Activated CD8-positive, alpha-beta T cell treated with anti-CD3 and anti-CD28 coated beads for 36 hours (primary cell): ENCODE data around the gene PPP1R9B. TPM values are rescaled to one million over a fixed set of nuclear protein-coding genes. Genes with fewer than 3 reads are reported as not detected.

Experiments
- ATAC-seq: fragments of 200-7000 bp; cut with Tn5 transposase; one replicate; pipeline ENCODE4 v1.10.0; 2021; ENCODE audit warnings: mild to moderate bottlenecking, moderate library complexity
- CTCF ChIA-PET: fragments of 350-600 bp; sonication (Branson Sonifier 250); formaldehyde crosslinking; loops from one replicate; lab custom pipeline; 2021; ENCODE audit warnings: antibody characterized with exemption; lab: Charles Lee
- POLR2A ChIA-PET: fragments of 350-600 bp; sonication (Branson Sonifier 250); formaldehyde crosslinking; loops from one replicate; lab custom pipeline; 2021; ENCODE audit warnings: antibody characterized with exemption; lab: Charles Lee
- DNase-seq: peaks from one replicate; pipeline ENCODE4 v3.0.0-alpha.2; 2020
- H3K27ac Mint-ChIP-seq: one replicate; pipeline ENCODE4 v1.8.0; 2021; ENCODE audit warnings: mild to moderate bottlenecking, mixed read lengths
- H3K27me3 Mint-ChIP-seq: one replicate; pipeline ENCODE4 v1.8.0; 2021; ENCODE audit warnings: mixed read lengths
- H3K36me3 Mint-ChIP-seq: one replicate; pipeline ENCODE4 v1.8.0; 2021; ENCODE audit warnings: low read depth, mixed read lengths
- H3K4me1 Mint-ChIP-seq: one replicate; pipeline ENCODE4 v1.8.0; 2021; ENCODE audit warnings: low read depth, mixed read lengths
- H3K4me3 Mint-ChIP-seq: one replicate; pipeline ENCODE4 v1.8.0; 2021; ENCODE audit warnings: mild to moderate bottlenecking, moderate library complexity, mixed read lengths
- H3K9me3 Mint-ChIP-seq: one replicate; pipeline ENCODE4 v1.8.0; 2021; ENCODE audit warnings: mixed read lengths
- intact Hi-C: fragments of 100-400 bp; cut with micrococcal nuclease; formaldehyde crosslinking; loops from one replicate; pipeline ENCODE4 v1.10.0; 2022
- total RNA-seq, 2 experiments: library from RNA; stranded (reverse); gene quantifications; one replicate each; pipeline ENCODE4 v1.2.3, GENCODE V29; 2021
- TF ChIP-seq, protein P1 (sequence below): fragments of 200-600 bp; IDR thresholded peaks from one replicate; pipeline ENCODE4 v1.8.0; 2022; ENCODE audit warnings: antibody characterized with exemption, mild to moderate bottlenecking

Gene PPP1R9B
- total RNA-seq, 2 experiments from 2014 or later = 52.4 to 56.4 TPM

DNA sequence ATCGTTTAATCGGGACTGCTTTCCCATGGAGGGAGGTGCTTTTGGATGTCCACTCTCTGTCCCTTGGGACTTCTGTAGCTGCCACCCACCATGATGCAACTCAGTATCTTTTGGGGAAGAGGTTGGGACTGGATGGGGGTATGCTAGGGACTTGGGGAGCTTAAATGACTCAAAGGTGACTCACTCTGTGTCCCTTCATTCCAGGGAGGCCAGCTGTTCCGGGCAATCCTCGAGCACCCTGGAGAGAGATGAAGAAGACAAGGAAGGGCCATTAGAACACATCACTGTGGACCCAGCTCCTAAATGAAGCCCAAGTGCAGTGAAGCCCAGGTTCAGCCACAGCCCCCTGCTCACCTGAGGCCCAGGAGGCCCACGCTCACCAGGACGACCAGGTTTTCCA is 46.3 kb upstream of the PPP1R9B start:
- ChIA-PET CTCF (interaction anchor here (1.1 to 2.5 kb wide), 12 partner anchors 17 to 103 kb away, joined by 3 to 27 read pairs (median 5); partner anchors contain the start of gene TMEM92), POLR2A (no interaction called here)
- no peak overlapping the region for H3K27ac Mint-ChIP-seq
- DNase-seq (no peak), ATAC-seq (no peak)
- TF ChIP-seq, protein P1, sequence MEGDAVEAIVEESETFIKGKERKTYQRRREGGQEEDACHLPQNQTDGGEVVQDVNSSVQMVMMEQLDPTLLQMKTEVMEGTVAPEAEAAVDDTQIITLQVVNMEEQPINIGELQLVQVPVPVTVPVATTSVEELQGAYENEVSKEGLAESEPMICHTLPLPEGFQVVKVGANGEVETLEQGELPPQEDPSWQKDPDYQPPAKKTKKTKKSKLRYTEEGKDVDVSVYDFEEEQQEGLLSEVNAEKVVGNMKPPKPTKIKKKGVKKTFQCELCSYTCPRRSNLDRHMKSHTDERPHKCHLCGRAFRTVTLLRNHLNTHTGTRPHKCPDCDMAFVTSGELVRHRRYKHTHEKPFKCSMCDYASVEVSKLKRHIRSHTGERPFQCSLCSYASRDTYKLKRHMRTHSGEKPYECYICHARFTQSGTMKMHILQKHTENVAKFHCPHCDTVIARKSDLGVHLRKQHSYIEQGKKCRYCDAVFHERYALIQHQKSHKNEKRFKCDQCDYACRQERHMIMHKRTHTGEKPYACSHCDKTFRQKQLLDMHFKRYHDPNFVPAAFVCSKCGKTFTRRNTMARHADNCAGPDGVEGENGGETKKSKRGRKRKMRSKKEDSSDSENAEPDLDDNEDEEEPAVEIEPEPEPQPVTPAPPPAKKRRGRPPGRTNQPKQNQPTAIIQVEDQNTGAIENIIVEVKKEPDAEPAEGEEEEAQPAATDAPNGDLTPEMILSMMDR = no peak
- no peak overlapping the region for H3K4me3 Mint-ChIP-seq
- peaks cover 22% of the 10 kb centered on the region for H3K27me3 Mint-ChIP-seq
- no peaks in the 10 kb centered on the region for H3K36me3 Mint-ChIP-seq
- intact Hi-C loops = no loop called here
- no peaks in the 10 kb centered on the region for H3K9me3 Mint-ChIP-seq
- H3K4me1 Mint-ChIP-seq = peaks cover 22% of the 10 kb centered on the region

DNA sequence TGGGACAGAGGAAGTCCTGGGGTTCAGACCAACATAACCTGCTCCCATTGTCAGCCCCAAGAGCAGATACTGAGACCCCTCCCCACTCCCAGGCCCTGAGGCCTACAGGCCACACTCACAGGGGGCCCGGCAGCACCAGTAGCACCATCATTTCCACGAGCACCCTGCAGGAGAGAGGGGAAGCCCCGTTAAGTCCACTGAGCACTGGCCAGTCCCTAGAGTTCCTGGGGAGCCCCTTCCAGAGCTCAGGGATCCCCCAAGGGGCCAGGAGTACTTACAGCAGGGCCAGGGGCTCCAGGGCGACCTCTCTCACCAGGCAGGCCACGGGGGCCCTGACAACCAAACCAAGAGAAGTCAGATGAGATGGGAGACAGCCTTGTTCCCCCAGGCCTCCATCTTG is 45.6 kb upstream of the PPP1R9B start:
- Mint-ChIP-seq H3K27ac (no peak overlapping the region), H3K9me3 (no peaks in the 10 kb centered on the region), H3K4me1 (peaks cover 18% of the 10 kb centered on the region), H3K27me3 (peaks cover 16% of the 10 kb centered on the region), H3K4me3 (no peak overlapping the region), H3K36me3 (no peaks in the 10 kb centered on the region)
- TF ChIP-seq, protein P1 = no peak
- POLR2A ChIA-PET = no interaction called here
- ATAC-seq = no peak
- CTCF ChIA-PET = interaction anchor here (1.0 to 2.2 kb wide), 5 partner anchors 17 to 101 kb away, joined by 4 to 16 read pairs (median 5); no protein-coding TSS in a partner anchor
- intact Hi-C loops = no loop called here
- DNase-seq = no peak

DNA sequence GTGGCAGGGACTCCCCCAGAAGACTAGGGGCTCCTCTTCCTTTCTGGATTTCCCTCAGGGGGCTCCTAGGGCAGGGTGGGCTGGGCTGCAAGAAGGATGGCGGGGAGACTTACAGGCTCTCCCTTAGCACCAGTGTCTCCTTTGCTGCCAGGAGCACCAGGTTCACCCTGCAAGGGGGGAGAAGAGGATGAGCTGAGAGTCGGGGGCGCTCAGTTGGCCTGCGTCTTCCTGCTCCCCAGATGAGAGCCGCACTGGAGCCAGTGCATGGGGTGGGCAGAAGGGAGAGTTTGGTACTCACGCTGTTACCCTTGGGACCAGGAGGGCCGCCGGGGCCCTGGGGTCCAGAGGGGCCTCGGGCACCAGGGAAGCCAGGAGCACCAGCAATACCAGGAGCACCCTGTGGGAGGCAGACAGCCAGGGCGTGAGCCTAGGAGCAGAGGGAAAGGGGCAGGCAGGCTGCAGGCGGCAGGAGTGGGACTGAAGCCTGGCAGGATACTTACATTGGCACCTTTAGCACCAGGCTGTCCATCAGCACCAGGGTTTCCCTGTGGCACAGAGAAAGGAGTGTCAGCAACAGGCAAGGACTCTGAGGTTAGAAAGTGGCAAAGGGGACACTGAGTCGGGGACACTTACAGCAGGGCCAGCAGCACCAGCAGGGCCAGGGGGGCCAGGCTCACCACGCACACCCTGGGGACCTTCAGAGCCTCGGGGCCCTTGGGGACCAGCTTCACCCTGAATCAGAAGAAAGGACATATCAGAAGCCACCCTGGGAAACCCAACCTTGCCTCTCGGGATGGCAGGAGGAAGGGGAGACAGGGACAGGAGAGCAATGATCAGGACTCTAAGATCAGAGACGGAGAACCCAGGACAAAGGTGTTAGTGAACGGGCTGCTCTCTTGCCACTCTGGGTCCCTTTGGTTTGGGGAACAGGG is 44.7 kb upstream of the PPP1R9B start:
- H3K4me1 Mint-ChIP-seq = peaks cover 13% of the 10 kb centered on the region
- no peaks in the 10 kb centered on the region for H3K36me3 Mint-ChIP-seq
- H3K9me3 Mint-ChIP-seq = no peaks in the 10 kb centered on the region
- H3K27ac Mint-ChIP-seq = no peak overlapping the region
- CTCF ChIA-PET = interaction anchor here (0.6 to 1.0 kb wide), 2 partner anchors 25 to 26 kb away, joined by 3 to 5 read pairs; no protein-coding TSS in a partner anchor
- no peak for ATAC-seq
- peaks cover 11% of the 10 kb centered on the region for H3K27me3 Mint-ChIP-seq
- POLR2A ChIA-PET = no interaction called here
- H3K4me3 Mint-ChIP-seq = no peak overlapping the region
- intact Hi-C loops = no loop called here
- no peak for DNase-seq
- TF ChIP-seq, protein P1 = no peak

DNA sequence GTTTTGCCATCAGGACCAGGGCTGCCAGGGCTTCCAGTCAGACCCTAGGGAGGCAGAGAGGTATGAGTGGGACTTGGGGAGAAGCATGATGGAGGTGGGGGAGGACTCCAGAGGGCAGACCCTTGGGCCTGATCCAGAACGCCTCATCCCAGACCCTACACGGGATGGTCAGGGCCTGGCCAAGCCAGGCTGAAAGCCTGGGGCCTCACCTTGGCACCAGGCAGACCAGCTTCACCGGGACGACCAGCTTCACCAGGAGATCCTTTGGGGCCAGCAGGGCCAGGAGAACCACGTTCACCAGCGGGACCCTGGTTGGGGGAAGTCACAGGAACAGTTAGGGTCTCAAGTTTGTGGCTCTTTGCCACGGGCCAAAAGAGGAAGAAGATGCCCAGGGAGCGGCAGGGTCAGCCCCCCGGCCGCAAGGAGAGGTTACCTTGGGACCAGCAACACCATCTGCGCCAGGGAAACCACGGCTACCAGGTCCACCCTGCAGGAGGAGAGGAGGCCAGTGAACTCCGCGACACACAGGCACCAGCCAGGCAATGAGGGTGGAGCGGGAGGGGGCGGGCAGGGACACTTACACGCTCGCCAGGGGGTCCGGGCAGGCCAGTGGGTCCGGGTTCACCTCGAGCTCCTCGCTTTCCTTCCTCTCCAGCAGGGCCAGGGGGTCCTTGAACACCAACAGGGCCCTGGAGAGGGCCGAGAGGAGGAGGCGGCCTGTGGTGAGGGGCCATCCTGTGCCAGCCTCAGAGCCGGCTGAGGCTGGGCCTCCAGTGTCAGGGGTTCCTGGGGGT is 43.9 kb upstream of the PPP1R9B start:
- intact Hi-C loops = no loop called here
- TF ChIP-seq, protein P1 = no peak
- Mint-ChIP-seq H3K4me1 (peaks cover 8% of the 10 kb centered on the region), H3K27ac (no peak overlapping the region), H3K27me3 (peaks cover 8% of the 10 kb centered on the region), H3K9me3 (no peaks in the 10 kb centered on the region), H3K36me3 (no peaks in the 10 kb centered on the region), H3K4me3 (no peak overlapping the region)
- DNase-seq = no peak
- ChIA-PET CTCF (interaction anchor here (0.6 kb wide), 1 partner anchor 25 kb away, joined by 3 read pairs; no protein-coding TSS in a partner anchor), POLR2A (no interaction called here)
- ATAC-seq = no peak
